Measurements from ENCODE around the gene ADAT3.

- no peak for TF ChIP-seq EZH2 (IDR thresholded peaks at IDR 0.05)
- no peak for TF ChIP-seq POLR2AphosphoS5 (IDR thresholded peaks at IDR 0.05; ENCODE audit: borderline replicate concordance, low read depth, low read length)
- no peak for TF ChIP-seq FOXP2 (optimal IDR thresholded peaks at IDR 0.05; ENCODE audit: control extremely low read depth, extremely low read length, insufficient read depth)
Observed at GRCh38 chr19:1921825-1922224, 16.6 kb downstream of the ADAT3 start.
